NCI-H2171 treated with DMSO at 0.1 percent for 48 hours (cell line): ENCODE results near the gene TLE1.
"Not testable (repeated sequence)": the region's sequence is repeated elsewhere in the genome, so short reads cannot be mapped to it uniquely, and the experiment has no call there.

Source experiments
- DNase-seq: peaks from one replicate; lab custom pipeline; 2025; lab: John Stamatoyannopoulos, UW

Gene TLE1

GRCh38 chr9:81652058-81652687, 37.2 kb downstream of the TLE1 start:
- DNase-seq: no peak

- DNase-seq: no peak
Observed at GRCh38 chr9:81650586-81651515, 38.5 kb downstream of the TLE1 start.

GRCh38 chr9:81649475-81650240, 39.7 kb downstream of the TLE1 start:
- DNase-seq: peak; percentile 66

- DNase-seq: no peak
Observed at GRCh38 chr9:81648891-81649290, 40.5 kb downstream of the TLE1 start.

- no peak for DNase-seq
Observed at GRCh38 chr9:81646337-81646736, 43.0 kb downstream of the TLE1 start.

GRCh38 chr9:81644513-81644912, 44.8 kb downstream of the TLE1 start:
- DNase-seq: not testable (repeated sequence)

GRCh38 chr9:81637276-81637675, 52.1 kb downstream of the TLE1 start:
- DNase-seq: no peak

GRCh38 chr9:81636255-81636599, 53.1 kb downstream of the TLE1 start:
- DNase-seq: peak; percentile 65

- DNase-seq: no peak
Observed at GRCh38 chr9:81635521-81636254, 53.7 kb downstream of the TLE1 start.

GRCh38 chr9:81634915-81635516, 54.3 kb downstream of the TLE1 start:
- peak; percentile 60 for DNase-seq

- peak; percentile 16 for DNase-seq
Observed at GRCh38 chr9:81633952-81634854, 55.1 kb downstream of the TLE1 start.

GRCh38 chr9:81632599-81632998, 56.7 kb downstream of the TLE1 start:
- no peak for DNase-seq

- DNase-seq: no peak
Observed at GRCh38 chr9:81631218-81631745, 58.1 kb downstream of the TLE1 start.

GRCh38 chr9:81629440-81629839, 59.9 kb downstream of the TLE1 start:
- DNase-seq: no peak

GRCh38 chr9:81628897-81629296, 60.5 kb downstream of the TLE1 start:
- no peak for DNase-seq

GRCh38 chr9:81627481-81627880, 61.9 kb downstream of the TLE1 start:
- no peak for DNase-seq

- no peak for DNase-seq
Observed at GRCh38 chr9:81626511-81626910, 62.8 kb downstream of the TLE1 start.

GRCh38 chr9:81625969-81626368, 63.4 kb downstream of the TLE1 start:
- DNase-seq: peak; percentile 80

GRCh38 chr9:81623778-81624177, 65.6 kb downstream of the TLE1 start:
- DNase-seq: no peak
